Measurements from ENCODE around the gene GRB2.

DNA sequence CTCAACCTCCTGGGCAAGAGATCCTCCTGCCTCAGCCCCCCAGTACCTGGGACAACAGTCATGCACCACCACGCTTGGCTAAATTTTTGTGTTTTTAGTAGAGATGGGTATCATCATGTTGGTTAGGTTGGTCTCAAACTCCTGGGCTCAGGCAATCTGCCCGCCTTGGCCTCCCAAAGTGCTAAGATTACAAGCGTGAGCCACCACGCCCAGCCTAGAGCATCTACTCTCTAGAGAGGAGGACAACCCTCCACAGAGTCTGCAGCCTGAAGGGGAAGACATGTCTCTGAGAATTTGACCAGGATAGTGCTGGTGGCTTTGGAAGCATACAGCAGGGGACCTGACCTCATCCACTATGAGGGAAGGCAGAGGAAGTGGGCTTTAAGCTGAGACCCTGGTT, 4.7 kb upstream of the GRB2 start:
- TF ChIP-seq FOXM1 (IDR thresholded peaks at IDR 0.05; ENCODE audit: borderline replicate concordance) (no peak), L3MBTL2 (conservative IDR thresholded peaks at IDR 0.05) (no peak), ELF4 (IDR thresholded peaks at IDR 0.05) (no peak), SUZ12 (IDR thresholded peaks at IDR 0.05) (no peak), ARNT (IDR thresholded peaks at IDR 0.05) (no peak), HDGF (IDR thresholded peaks at IDR 0.05; ENCODE audit: borderline replicate concordance) (no peak)
